Measurements from ENCODE around the gene SYTL3.
"Not testable (repeated sequence)": the region's sequence is repeated elsewhere in the genome, so short reads cannot be mapped to it uniquely, and the experiment has no call there.

The SYTL3 gene, protein sequence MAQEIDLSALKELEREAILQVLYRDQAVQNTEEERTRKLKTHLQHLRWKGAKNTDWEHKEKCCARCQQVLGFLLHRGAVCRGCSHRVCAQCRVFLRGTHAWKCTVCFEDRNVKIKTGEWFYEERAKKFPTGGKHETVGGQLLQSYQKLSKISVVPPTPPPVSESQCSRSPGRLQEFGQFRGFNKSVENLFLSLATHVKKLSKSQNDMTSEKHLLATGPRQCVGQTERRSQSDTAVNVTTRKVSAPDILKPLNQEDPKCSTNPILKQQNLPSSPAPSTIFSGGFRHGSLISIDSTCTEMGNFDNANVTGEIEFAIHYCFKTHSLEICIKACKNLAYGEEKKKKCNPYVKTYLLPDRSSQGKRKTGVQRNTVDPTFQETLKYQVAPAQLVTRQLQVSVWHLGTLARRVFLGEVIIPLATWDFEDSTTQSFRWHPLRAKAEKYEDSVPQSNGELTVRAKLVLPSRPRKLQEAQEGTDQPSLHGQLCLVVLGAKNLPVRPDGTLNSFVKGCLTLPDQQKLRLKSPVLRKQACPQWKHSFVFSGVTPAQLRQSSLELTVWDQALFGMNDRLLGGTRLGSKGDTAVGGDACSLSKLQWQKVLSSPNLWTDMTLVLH

DNA sequence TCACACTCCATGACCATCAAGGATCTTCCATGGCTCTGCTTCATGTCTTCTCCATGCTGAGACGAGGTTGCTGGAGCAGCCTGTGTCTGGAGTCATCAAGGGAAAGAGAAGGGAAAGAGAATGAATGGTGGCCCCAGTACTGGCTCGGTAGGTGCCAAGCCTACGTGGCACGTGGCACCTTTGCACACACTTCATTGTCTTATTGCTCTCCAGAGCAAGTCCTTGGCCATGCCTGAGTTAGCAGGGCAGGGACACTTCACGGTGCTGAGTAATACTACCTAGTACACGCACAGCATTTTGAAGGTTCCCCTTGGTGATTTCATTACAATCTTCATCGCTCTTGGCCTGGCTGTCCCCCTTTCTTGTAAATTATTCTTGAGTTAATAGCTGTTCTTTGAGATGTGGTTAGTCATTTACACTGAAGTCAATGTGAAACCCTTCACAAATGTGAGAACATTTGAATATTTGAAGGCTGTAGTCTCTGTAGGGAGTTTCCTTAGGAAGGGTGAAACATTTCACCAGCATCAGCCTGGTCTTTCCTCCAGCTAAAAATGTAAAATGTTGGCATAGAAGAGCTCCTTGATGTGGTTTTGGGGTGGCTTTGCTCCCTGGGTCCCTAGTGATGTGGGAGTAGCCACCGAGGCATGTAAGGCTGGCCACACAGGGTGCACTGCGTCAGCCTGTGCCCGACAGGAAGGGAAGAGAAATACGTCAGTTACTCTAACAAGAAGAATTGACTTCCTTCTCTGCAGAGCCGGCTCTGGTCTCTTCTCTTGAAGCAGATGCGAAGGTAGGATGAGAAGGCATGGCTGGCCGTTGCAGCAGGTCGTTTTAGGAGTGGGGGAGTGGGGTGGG is at the start of gene SYTL3:
Gene SYTL3 (plus strand): TSS at position 766 of the 855 bp plus-strand sequence. CDS start 13,215 bp downstream, outside the sequence.
- DNase-seq (ENCODE audit: low read depth in 2 of 3, low spot score in 1 of 3), result peak; percentile 74 to 89 (median 82)

DNA sequence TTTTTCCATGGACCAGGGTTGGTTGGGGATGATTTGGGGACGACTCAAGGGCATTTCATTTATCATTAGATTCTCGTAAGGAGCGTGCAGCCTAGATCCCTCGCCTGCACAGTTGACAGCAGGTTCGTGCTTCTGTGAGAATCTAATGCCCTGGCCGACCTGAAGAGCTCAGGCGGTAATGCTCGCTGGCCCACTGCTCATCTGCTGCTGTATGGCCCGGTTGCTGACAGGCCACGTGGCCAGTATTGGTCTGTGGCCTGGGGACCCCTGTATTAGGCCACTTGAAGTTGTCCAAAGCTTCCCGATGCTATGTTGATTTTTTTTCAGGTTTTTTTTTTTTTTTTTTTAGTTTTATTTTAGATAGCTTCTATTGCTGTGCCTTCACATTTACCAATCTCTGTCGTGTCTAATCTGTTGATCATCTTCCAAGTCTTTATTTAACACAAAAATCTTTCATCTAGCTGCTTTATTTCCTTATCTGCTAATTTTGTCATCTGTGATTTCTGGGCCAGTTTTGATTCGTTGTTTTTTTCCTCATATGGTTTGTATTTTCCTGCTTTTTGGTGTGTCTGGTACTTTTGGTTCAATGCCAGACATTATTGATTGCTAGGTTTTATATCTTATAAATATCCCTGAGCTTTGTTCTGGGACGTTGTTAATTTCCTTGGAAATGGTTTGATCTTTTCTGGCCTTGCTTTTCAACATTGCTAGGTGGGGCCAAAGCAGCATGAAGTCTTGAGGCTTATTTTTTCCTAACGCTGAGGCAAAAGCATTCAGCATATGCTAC is 46.4 kb upstream of the SYTL3 start:
- DNase-seq (ENCODE audit: low read depth in 2 of 3, low spot score in 1 of 3), result no peak

DNA sequence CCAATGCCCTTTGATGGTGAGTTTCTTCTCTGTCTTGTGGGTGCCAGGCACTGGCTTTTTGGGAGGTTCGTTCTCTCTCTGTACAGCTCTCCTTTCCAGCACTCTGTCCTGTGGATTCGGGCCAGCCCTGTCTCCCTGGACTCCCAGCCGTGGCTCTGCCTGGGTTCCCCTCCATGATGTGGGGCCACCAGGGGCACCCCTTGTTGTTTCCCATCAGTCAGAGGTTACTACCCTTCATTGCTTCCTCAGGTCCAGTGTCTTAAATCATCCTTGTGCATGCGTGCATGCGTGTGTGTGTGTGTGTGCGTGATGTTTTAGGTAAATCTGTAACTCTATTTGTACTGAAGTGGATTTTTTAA is 45.8 kb upstream of the SYTL3 start:
- no peak for DNase-seq (ENCODE audit: low read depth in 2 of 3, low spot score in 1 of 3)

DNA sequence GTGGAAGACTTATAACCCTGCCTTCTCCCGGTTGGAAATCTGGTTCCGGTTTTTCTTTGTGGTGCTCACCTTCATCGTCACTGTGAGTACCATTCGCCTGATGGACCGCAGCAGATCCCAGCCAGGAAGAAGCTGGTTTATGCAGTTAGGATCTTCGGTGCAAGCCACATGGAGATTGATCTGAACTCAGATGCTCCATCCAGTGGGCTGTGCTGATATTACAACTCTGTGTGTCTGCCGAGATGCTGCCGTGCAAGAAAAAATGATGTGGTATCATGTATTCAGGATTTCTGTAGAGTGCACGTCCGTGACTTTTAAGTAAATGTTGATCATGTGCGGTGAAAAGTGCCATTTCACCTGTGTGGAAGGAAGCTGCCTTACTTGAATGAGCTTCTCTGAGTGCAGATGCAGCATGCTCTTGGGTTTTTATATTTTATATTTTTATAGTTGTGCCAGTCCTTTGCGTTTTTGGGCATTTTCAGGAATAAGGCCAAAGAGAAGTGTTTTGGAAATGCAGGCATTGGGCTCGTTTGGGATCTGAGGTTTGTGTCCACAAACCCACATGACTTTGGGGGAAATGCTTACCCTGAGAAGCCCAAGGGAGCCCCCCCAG is 44.5 kb upstream of the SYTL3 start:
- DNase-seq (ENCODE audit: low read depth in 2 of 3, low spot score in 1 of 3), result peak; percentile 26 to 66 (median 50)

DNA sequence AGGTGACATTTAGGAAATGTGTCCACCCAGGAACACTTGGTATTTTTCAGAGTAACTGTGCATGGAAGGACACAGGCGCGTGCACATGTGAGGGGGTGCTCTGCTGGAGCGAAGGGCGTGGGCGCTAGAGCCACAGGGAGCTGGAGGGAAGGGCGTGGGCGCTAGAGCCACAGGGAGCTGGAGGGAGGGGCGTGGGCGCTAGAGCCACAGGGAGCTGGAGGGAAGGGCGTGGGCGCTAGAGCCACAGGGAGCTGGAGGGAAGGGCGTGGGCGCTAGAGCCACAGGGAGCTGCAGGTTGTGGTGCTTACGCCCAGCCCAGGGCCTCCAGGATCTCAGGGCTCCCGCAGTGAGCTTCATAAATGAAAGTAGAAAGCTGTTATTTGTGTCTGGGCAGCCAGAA is 43.8 kb upstream of the SYTL3 start:
- not testable (repeated sequence) for DNase-seq (ENCODE audit: low read depth in 2 of 3, low spot score in 1 of 3)

DNA sequence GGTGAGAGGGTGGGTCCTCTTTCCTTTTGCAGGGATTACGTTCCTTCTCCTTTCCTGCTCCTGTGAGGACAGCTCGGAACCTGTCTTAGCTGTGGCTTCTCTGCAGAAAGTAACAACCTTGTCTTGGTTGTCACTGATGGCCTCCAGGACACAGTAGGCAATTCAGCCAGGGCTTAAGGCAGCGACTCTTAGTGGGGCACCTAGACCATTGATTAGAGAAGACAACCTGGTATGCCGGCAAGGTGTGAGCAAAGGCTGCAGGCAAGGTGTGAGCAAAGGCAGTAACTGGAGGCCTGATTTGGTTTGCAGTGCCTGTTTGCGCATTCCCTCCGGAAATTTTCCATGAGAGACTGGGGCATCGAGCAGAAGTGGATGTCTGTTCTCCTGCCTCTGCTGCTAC is 42.9 kb upstream of the SYTL3 start:
- no peak for DNase-seq (ENCODE audit: low read depth in 2 of 3, low spot score in 1 of 3)

DNA sequence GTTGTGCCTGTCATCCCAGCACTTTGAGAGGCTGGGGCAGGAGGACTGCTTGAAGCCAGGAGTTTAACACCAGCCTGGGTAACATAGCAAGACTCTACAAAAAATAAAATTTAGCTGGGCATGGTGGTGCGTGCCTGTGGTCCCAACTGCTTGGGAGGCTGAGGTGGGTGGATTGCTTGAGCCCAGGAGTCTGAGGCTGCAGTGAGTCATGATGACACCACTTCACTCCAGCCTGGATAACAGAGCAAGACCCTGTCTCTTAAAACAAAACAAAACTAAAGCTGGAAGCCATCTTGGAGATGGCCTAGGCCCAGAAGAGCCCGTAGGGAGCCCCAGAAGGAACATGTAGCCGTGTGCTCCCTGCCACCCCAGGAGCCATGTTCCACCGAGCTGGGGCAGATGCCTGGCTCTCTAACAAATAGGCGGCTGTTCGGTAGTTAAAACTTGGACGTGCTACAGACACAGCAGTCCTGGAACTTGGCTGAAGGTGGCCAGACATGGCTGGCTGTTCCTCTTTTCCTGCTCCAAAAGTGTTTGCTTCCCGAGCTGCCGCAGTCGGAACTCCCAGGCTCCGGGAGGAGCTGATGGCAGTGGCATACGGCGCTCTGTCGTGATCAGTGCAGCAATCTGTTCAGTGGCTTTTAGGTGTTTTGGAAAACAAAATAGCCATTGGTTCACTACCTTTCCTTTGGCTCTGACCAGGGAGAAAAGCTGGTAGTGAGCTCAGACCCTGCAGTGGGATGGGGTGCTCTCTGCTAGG is 42.3 kb upstream of the SYTL3 start:
- no peak for DNase-seq (ENCODE audit: low read depth in 2 of 3, low spot score in 1 of 3)

DNA sequence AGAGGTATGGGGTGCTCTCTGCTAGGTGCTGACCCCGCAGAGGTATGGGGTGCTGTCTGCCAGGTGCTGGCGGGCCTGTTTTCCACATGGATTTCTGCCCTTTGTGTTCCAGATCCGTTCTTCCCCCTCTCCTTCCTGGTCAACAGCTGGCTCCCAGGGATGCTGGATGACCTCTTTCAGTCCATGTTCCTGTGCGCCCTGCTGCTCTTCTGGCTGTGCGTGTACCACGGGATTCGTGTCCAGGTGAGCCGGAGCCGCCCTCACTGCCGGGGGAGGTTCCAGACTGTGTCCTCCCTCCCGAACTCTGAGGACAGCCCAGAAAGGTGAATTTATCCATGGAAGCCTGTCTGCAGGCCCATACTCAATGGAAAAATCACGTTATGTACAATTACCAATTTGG is 41.6 kb upstream of the SYTL3 start:
- no peak for DNase-seq (ENCODE audit: low read depth in 2 of 3, low spot score in 1 of 3)

DNA sequence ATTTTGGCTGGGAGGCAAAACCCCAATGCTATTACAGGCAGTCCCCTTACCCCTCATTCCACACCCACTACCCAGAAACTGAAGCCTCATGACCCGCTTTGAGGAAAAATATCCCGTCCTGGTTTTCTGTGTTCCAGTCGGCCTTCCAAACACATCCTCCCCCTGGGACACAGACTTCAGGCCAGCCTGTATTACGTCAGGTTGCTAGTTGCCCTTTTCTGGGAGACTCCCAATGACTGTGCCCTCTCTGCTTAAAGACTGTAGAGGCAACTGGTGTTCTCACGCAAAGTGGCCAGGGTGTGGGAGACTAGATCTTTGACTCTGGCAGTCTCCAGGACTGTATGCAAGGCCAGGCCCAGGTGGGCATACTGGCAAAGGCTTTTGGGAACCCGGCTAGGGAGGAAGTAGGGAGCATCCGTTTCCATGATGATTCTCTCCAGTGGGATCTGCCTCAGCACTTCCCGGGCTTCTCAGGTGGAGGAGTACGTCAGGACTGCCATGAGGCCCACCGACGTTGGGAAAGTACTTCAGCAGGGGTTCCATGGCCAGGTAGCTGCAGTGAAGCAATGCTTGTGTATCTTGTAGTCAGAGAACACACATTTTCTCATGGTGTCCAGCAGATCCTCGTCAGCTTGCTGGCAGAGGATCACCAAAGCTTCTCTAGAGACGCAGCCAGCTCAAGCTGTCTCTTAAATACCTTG is 40.2 kb upstream of the SYTL3 start:
- DNase-seq (ENCODE audit: low read depth in 2 of 3, low spot score in 1 of 3), result no peak

DNA sequence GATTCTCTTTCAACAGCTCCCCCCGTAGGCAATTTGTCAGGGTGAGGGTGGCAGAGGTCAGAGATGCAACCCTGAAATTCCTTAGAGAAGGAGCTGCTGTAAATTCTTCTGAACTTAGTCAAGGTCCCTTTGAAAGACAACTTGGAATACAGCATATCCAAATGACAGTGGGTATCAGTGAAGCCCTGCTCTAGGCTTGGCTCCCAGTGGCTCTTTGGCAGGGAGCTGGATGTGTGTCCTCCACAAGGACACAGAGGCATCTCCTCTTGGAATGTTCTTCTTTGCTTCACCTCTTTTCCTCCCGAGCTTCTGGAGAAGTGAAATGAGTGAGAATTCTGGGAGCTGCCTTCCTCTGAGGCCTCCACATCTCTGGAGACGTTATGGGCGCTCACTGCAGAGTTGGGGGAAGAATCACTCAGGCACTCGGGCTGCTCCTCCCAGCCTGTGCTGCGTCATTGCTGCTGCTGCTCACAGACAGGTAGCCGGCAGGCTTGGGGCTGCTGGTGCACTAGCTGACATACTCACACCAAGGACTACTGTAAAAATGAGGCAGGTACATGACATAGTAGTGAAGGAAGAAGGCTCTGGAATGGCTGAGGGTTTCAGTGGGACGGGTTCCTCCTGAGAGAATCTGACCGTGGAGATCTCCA is 39.4 kb upstream of the SYTL3 start:
- no peak for DNase-seq (ENCODE audit: low read depth in 2 of 3, low spot score in 1 of 3)

DNA sequence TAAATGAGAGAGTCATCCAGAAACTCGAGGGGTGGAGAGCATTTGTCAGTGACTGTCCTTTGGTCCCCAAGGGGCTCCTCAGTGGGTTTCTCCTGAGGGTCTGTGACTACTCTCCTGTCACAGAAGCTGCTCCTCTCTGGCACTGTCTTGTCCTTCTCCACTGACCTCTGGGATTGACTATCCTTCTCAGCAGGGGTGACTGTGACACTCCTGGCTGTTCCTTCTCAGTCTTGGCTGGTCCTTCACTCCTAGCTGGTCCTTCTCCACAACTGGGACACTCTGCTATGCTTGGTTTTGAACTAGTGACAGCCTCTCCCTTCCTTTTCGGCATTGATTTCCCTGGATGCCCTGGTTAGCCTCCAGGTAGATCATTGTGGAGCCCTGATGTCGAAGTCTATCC is 38.8 kb upstream of the SYTL3 start:
- DNase-seq (ENCODE audit: low read depth in 2 of 3, low spot score in 1 of 3), result no peak

DNA sequence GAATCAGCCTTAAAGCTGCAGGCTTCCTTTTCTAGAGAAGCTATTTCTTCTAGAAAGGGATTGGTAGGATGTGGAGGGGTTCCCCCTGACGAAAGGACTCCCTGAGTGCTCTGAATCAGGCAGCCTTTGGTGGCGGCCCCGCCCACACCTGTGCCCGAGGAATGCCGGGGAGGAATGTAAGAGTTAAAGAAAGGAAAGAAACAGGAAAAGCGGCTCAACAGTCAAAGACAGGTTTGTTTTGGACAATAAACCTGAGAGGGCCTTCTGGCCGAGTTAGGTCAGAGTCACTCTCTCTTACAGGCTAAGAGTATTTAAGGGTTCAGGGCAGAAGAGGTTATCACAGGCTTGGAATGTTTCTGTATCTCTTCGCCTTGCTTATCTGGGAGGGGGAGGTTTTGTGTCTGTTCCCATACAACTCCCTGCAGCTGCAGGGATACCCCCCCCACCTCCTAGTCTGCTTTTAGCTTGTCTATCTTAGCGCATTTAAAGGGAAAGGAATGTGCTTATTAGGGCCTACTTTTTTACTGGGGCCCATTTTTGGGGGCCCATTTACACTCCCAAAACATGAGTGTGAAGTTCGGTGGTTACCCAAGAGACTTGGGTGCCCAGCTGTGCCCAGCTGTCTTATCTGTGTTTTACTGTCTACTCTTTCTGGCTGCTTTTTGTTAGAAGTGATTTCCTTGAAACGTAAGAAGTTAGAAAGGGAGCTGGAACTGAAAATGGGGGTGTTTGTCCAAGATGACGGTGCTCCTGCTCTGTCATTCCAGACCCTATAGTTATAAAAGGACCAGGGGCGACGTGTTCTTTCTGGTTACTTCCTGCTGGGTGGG is 38.1 kb upstream of the SYTL3 start:
- DNase-seq (ENCODE audit: low read depth in 2 of 3, low spot score in 1 of 3), result no peak

DNA sequence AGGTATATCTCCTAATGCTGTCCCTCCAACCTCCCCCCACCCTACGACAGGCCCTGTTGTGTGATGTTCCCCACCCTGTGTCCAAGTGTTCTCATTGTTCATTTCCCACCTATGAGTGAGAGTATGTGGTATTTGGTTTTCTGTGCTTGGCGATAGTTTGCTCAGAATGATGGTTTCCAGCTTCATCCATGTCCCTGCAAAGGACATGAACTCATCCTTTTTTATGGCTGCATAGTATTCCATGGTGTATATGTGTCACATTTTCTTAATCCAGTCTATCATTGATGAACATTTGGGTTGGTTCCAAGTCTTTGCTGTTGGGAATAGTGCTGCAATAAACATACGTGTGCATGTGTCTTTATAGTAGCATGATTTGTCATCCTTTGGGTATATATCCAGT is 35.2 kb upstream of the SYTL3 start:
- DNase-seq (ENCODE audit: low read depth in 2 of 3, low spot score in 1 of 3), result not testable (repeated sequence)

DNA sequence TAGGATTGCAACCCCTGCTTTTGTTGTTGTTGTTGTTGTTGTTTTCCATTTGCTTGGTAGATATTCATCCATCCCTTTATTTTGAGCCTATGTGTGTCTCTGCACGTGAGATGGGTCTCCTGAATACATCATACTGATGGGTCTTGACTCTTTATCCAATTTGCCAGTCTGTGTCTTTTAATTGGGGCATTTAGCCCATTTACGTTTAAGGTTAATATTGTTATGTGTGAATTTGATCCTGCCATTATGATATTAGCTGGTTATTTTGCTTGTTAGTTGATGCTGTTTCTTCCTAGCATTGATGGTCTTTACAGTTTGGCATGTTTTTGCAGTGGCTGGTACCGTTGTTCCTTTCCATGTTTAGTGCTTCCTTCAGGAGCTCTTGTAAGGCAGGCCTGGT is 31.6 kb upstream of the SYTL3 start:
- DNase-seq (ENCODE audit: low read depth in 2 of 3, low spot score in 1 of 3), result not testable (repeated sequence)

DNA sequence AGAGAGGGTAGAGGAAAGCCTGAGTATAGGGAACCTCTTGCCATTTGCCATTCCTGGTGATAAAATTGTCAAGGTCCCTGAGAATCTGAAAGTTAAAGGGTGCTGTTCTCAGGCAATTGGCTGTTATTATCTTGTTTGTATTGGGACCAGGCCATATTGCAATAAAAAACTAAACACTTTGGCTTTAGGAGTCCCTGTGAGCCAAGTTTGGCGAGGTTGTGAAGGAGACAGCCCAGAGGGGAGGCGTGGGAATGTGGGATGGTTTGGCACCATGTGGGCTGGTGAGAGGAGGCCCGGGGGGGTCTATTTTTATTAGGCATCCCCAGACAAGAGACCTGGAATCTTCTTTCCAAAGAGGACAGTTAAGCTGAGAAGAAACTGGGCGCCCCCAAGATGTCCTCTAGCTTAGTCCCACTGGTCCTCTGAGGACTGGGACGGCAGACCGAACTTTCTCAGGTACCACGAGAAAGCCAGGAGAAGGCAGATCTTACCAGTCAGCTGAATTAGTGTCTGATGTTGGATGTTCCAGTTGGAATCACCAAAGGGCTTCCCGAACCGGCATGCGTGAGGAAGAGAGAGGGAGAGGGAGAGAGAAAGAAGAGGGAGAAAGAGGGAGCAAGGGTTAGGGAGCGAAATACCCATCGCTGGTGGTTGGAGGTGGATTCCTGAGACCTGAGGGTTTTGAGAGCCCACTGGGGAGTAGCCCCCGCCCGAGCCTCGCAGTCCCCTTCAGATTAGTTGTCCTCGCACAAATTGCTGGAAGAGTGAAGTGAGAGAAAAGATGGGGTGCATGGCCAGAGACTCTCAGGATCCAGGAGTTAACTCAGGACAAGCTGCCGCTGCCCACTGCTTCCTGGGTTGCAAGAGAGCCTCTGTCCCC is 29.7 kb upstream of the SYTL3 start:
- no peak for DNase-seq (ENCODE audit: low read depth in 2 of 3, low spot score in 1 of 3)

DNA sequence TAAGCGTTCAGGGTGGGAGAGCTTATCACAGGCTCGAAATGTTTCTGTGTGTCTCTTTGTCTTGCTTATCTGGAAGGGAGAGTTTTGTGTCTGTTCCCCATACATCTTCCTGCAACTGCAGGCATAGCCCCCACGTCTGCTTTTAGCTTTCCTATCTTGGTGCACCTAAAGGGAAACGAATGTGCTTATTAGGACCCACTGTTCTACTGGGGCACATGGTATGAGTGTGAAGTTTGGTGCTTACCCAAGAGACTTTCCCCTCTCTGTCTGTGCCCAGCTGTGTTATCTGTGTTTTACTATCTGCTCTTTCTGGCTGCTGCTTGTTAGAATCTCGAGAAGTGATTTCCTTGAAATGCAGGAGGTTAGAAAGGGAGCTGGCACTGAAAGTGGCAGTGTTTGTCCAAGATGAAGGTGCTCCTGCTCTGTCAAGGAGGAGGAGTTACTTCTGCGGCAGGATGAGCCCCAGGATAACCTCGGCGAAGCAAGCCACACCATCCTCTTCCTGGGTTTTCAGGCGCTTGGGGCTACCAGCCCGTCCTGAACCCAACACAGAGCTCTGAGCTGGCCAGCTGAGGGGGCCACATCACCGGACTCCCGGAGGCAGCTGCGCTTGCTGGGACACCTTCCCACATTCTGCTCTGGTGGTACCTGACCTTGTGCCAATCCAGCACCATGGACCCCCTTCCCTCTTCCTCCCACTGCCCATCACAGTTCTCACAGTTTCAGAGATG is 28.7 kb upstream of the SYTL3 start:
- DNase-seq (ENCODE audit: low read depth in 2 of 3, low spot score in 1 of 3), result no peak

Data from stimulated activated CD4-positive, alpha-beta T cell treated with anti-CD3 and anti-CD28 coated beads, Interleukin-12 subunit alpha, Interleukin-12 subunit beta, amount 100 ng/mL, for 48 hours (primary cell).